Psoas muscle (tissue), 8 donors: ENCODE results near the gene OSBP. TPM values are rescaled to one million over a fixed set of nuclear protein-coding genes. Genes with fewer than 3 reads are reported as not detected.
"Not testable (repeated sequence)": the region's sequence is repeated elsewhere in the genome, so short reads cannot be mapped to it uniquely, and the experiment has no call there.

Source experiments
- ATAC-seq, 4 donors: fragments of 200-7000 bp; cut with Tn5 transposase; one replicate each; pipeline ENCODE4 v1.9.1; 2020; ENCODE audit warnings: moderate library complexity in 3 of 4, mild to moderate bottlenecking in 2 of 4
- DNase-seq, 2 donors: peaks; one replicate each; pipeline ENCODE4 v3.0.0-alpha.2; 2020
- H3K27ac ChIP-seq: fragments of 200-600 bp; one replicate; pipeline ENCODE4 v1.8.0; 2022
- H3K27me3 ChIP-seq, 3 donors: fragments of 200-600 bp in 1 of 3; one replicate each; pipeline versions ENCODE4 v1.6.1 to v1.8.0; 2013 to 2022; ENCODE audit warnings: low read length in 2 of 3, mild to moderate bottlenecking in 2 of 3, moderate library complexity in 1 of 3; ENCODE audit not compliant: insufficient read depth in 3 of 3
- H3K36me3 ChIP-seq, 2 donors: fragments of 200-600 bp in 1 of 2; one replicate each; pipeline versions ENCODE4 v1.6.1 to v1.8.0; 2013 to 2022; ENCODE audit warnings: low read depth in 1 of 2, mild to moderate bottlenecking in 1 of 2, moderate library complexity in 1 of 2; ENCODE audit not compliant: insufficient read depth in 1 of 2
- H3K4me1 ChIP-seq: fragments of 200-600 bp; one replicate; pipeline ENCODE4 v1.8.0; 2022
- H3K4me3 ChIP-seq: fragments of 200-600 bp; one replicate; pipeline ENCODE4 v1.8.0; 2022; ENCODE audit warnings: mild to moderate bottlenecking
- H3K9me3 ChIP-seq: fragments of 200-600 bp; one replicate; pipeline ENCODE4 v1.8.0; 2022
- CTCF ChIP-seq: fragments of 200-600 bp; IDR thresholded peaks from one replicate; pipeline ENCODE4 v1.8.0; 2022; ENCODE audit warnings: antibody characterized with exemption
- WGBS, 3 donors: extraction: QIAGEN DNeasy Blood & Tissue Kit; methylation state at CpG; one replicate each; pipeline versions ENCODE4 v1.1.6 to v1.1.7; 2013; 5-methylcytosine and 5-hydroxymethylcytosine counted together
- intact Hi-C, 2 donors: fragments of 100-400 bp; cut with DNase I; formaldehyde crosslinking; loops; one replicate each; pipeline versions ENCODE4 v1.11.0 to v1.14.2; 2022
- polyA plus RNA-seq, 3 donors: library from polyadenylated mRNA; stranded (reverse); fragments of 200-250 nt; gene quantifications; one replicate each; pipeline ENCODE4 v1.2.3, GENCODE V29; 2013
- total RNA-seq, 4 donors: library from RNA; stranded (reverse); fragmentation: NEBNext Ultra II Directional in 2 of 4; extraction: Animal tissue kit (Norgen Biotek cat#: 25700) in 2 of 4; gene quantifications; one replicate each; pipeline versions ENCODE4 v1.2.1 to v1.2.4, GENCODE V29; 2021 to 2023
- donor health status: healthy with polysubstance abuse.
- donor health status: DM: no; HTN: no; CAD: no; lungs with moderate emphysema.
- donor health status: Bipolar disorder and iron deficiency.
- donor health status: healthy.
- donor health status: DM: yes; HTN: yes; CAD: no.
- donor health status: DM: no; HTN: no; CAD: no.
- donor health status: DM: no; HTN: no; CAD: no.
- donor health status: DM: yes; HTN: yes; CAD: no.

OSBP gene
- total and polyA plus RNA-seq, 7 donors, result 12.9 to 51.2 (median 43.3) TPM

- DNase-seq (no peak), ATAC-seq (no peak)
- Histone ChIP-seq H3K27ac (no peak overlapping the region), H3K36me3 (no peaks in the 10 kb centered on the region), H3K4me3 (no peak overlapping the region), H3K27me3 (no peaks in the 10 kb centered on the region), H3K4me1 (no peaks in the 10 kb centered on the region), H3K9me3 (no peaks in the 10 kb centered on the region)
- intact Hi-C loops, result no loop called here
- WGBS, 3 donors, result 98 to 100% (median 99%) methylated on average over 5 of the region's 5 CpGs
- no peak for TF ChIP-seq CTCF
These were observed 67.3 kb downstream of the OSBP start for GRCh38 chr11:59548309-59548656.

- DNase-seq, ATAC-seq: not testable (repeated sequence)
These were observed 67.8 kb downstream of the OSBP start for GRCh38 chr11:59547605-59548308.

DNA sequence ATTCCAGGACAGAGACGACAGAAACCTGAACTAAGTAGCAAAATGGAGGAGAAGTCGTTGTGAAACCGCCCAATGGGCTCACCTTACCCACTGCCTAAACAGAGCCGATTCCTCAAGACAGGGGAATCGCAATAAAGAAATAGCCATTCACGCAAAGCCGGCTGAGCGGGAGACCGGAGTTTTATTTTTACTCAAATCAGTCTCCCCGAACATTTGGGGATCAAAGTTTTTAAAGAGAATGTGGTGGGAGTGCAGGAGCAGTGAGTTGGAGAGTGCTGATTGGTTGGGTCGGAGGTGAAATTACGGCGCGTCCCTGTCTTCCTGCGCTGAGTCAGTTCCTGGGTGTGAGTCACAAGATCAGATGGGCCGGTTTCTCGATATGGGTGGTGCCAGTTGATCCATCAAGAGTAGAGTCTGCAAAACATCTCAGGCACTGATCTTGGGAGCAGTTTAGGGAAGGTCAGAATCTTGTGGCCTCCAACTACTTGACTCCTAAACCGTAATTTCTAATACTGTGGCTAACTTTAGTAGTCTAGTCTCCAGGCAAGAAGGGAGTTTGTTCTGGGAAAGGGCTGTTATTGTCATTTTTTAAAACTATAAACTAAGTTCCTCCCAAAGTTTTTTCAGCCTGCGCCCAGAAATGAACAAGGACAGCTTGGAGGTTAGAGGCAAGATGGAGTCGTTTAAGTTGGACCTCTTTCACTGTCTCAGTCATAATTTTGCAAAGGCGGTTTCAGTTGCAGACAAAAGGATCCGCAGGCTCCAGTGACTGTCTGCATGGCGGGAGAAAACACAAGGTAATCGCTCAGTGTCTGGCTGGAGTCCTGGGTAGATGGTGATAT, 70.2 kb downstream of the OSBP start:
- no peak for TF ChIP-seq CTCF
- 91 to 92% (median 92%) methylated on average over 24 of the region's 24 CpGs for WGBS, 3 donors
- H3K27ac ChIP-seq, result no peak overlapping the region
- DNase-seq, result no peak
- H3K9me3 ChIP-seq, result no peaks in the 10 kb centered on the region
- H3K27me3 ChIP-seq, result no peaks in the 10 kb centered on the region
- no peak for ATAC-seq
- H3K36me3 ChIP-seq, result no peaks in the 10 kb centered on the region
- intact Hi-C loops, result no loop called here
- no peak overlapping the region for H3K4me3 ChIP-seq
- H3K4me1 ChIP-seq, result no peaks in the 10 kb centered on the region

More at GRCh38 chr11:59547605-59548308, 67.8 kb downstream of the OSBP start:
- H3K4me1 ChIP-seq, H3K27me3 ChIP-seq, H3K9me3 ChIP-seq, H3K36me3 ChIP-seq, intact Hi-C loops, H3K4me3 ChIP-seq, H3K27ac ChIP-seq: not testable (repeated sequence)
- 72 to 82% (median 75%) methylated on average over 5 of the region's 5 CpGs for WGBS, 3 donors

GRCh38 chr11:59544869-59545178, 70.8 kb downstream of the OSBP start:
- TF ChIP-seq CTCF, result no peak
- WGBS, 3 donors, result 80 to 91% (median 86%) methylated on average over 3 of the region's 3 CpGs
- DNase-seq, result no peak
- Histone ChIP-seq H3K9me3 (no peaks in the 10 kb centered on the region), H3K4me3 (no peak overlapping the region), H3K4me1 (no peaks in the 10 kb centered on the region), H3K27ac (no peak overlapping the region), H3K27me3 (no peaks in the 10 kb centered on the region), H3K36me3 (no peaks in the 10 kb centered on the region)
- intact Hi-C loops, result no loop called here
- no peak for ATAC-seq

- H3K27me3 ChIP-seq, DNase-seq, H3K27ac ChIP-seq, ATAC-seq, H3K4me1 ChIP-seq, H3K4me3 ChIP-seq, H3K9me3 ChIP-seq, intact Hi-C loops, H3K36me3 ChIP-seq: not testable (repeated sequence)
- 79 to 91% (median 88%) methylated on average over 3 of the region's 3 CpGs for WGBS, 3 donors
These were observed 71.9 kb downstream of the OSBP start for GRCh38 chr11:59543713-59544112.
